DOHH2 (cell line): ENCODE results near the gene NGF.

ENCODE experiments used
- H3F3A ChIP-seq: fragments of 200-600 bp; sonication (generic), shearing (Covaris generic); 2 replicates; pipeline ENCODE4 v1.6.0; 2016; ENCODE audit warnings: antibody characterized with exemption, mild to moderate bottlenecking; ENCODE audit not compliant: control insufficient read depth, insufficient read depth
- H3K27ac ChIP-seq: fragments of 200-600 bp; sonication (generic); 2 replicates; pipeline ENCODE4 v1.5.1; 2014; ENCODE audit warnings: low read depth, mild to moderate bottlenecking, low read length, moderate library complexity
- H3K27me3 ChIP-seq: fragments of 200-600 bp; sonication (generic); 2 replicates; pipeline ENCODE4 v1.6.1; 2014; ENCODE audit warnings: mild to moderate bottlenecking, low read length, mixed read lengths; ENCODE audit not compliant: control insufficient read depth
- H3K36me3 ChIP-seq: fragments of 200-600 bp; sonication (generic); 2 replicates; pipeline ENCODE4 v1.6.1; 2014; ENCODE audit warnings: mild to moderate bottlenecking, low read length, moderate library complexity, mixed read lengths; ENCODE audit not compliant: control insufficient read depth
- H3K4me1 ChIP-seq: fragments of 200-600 bp; sonication (generic); 2 replicates; pipeline ENCODE4 v1.6.1; 2014; ENCODE audit warnings: mild to moderate bottlenecking, low read length, mixed read lengths; ENCODE audit not compliant: control insufficient read depth
- H3K4me2 ChIP-seq: fragments of 200-600 bp; sonication (generic); 2 replicates; pipeline ENCODE4 v1.6.0; 2014; ENCODE audit warnings: mild to moderate bottlenecking, low read length, moderate library complexity
- H3K4me3 ChIP-seq: fragments of 200-600 bp; sonication (generic); 2 replicates; pipeline ENCODE4 v1.5.1; 2014; ENCODE audit warnings: mild to moderate bottlenecking, low read length, mixed read lengths
- H3K79me2 ChIP-seq: fragments of 200-600 bp; sonication (generic); 2 replicates; pipeline ENCODE4 v1.6.1; 2014; ENCODE audit warnings: mild to moderate bottlenecking, low read length, mixed read lengths; ENCODE audit not compliant: control insufficient read depth
- H3K9me2 ChIP-seq: fragments of 200-600 bp; sonication (generic); replicated peaks from 2 replicates; pipeline ENCODE4 v1.6.1; 2014; ENCODE audit warnings: mild to moderate bottlenecking, low read length, mixed read lengths; ENCODE audit not compliant: control insufficient read depth
- H3K9me3 ChIP-seq: fragments of 200-600 bp; sonication (generic); 2 replicates; pipeline ENCODE4 v1.6.1; 2014; ENCODE audit warnings: antibody characterized with exemption, low read length, mixed read lengths; ENCODE audit not compliant: control insufficient read depth, insufficient read depth
- H4K20me1 ChIP-seq: fragments of 200-600 bp; sonication (generic); 2 replicates; pipeline ENCODE4 v1.6.0; 2014; ENCODE audit warnings: low read depth, mild to moderate bottlenecking, antibody characterized with exemption, low read length, moderate library complexity; ENCODE audit not compliant: control insufficient read depth, insufficient read depth
- EZH2phosphoT487 ChIP-seq: fragments of 200-600 bp; sonication (generic); IDR thresholded peaks from 2 replicates; pipeline ENCODE4 v1.6.1; 2017; ENCODE audit warnings: borderline replicate concordance, mild to moderate bottlenecking, antibody characterized with exemption, low read length, moderate library complexity, mixed read lengths
- TF ChIP-seq, protein P1 (sequence below): fragments of 200-600 bp; sonication (generic); IDR thresholded peaks from one replicate; pipeline ENCODE4 v1.5.1; 2014; ENCODE audit warnings: antibody characterized with exemption, mild to moderate bottlenecking, low read depth, low read length; ENCODE audit not compliant: poor library complexity, severe bottlenecking

Gene NGF

GRCh38 chr1:115356356-115356755, 18.3 kb upstream of the NGF start:
- Histone ChIP-seq H3K27me3 (no peaks in the 10 kb centered on the region), H3F3A (no peaks in the 10 kb centered on the region), H4K20me1 (no peaks in the 10 kb centered on the region), H3K79me2 (no peaks in the 10 kb centered on the region), H3K4me2 (no peak overlapping the region), H3K27ac (no peak overlapping the region), H3K36me3 (no peaks in the 10 kb centered on the region), H3K4me1 (no peaks in the 10 kb centered on the region), H3K9me3 (no peaks in the 10 kb centered on the region), H3K4me3 (no peak overlapping the region), H3K9me2 (no peaks in the 10 kb centered on the region)
- TF ChIP-seq, protein P1, sequence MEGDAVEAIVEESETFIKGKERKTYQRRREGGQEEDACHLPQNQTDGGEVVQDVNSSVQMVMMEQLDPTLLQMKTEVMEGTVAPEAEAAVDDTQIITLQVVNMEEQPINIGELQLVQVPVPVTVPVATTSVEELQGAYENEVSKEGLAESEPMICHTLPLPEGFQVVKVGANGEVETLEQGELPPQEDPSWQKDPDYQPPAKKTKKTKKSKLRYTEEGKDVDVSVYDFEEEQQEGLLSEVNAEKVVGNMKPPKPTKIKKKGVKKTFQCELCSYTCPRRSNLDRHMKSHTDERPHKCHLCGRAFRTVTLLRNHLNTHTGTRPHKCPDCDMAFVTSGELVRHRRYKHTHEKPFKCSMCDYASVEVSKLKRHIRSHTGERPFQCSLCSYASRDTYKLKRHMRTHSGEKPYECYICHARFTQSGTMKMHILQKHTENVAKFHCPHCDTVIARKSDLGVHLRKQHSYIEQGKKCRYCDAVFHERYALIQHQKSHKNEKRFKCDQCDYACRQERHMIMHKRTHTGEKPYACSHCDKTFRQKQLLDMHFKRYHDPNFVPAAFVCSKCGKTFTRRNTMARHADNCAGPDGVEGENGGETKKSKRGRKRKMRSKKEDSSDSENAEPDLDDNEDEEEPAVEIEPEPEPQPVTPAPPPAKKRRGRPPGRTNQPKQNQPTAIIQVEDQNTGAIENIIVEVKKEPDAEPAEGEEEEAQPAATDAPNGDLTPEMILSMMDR, result no peak
- no peak for TF ChIP-seq EZH2phosphoT487

GRCh38 chr1:115355069-115355468, 17.0 kb upstream of the NGF start:
- no peaks in the 10 kb centered on the region for H4K20me1 ChIP-seq
- TF ChIP-seq, protein P1, result no peak
- TF ChIP-seq EZH2phosphoT487, result no peak
- no peak overlapping the region for H3K27ac ChIP-seq
- H3K36me3 ChIP-seq, result no peaks in the 10 kb centered on the region
- no peaks in the 10 kb centered on the region for H3K4me1 ChIP-seq
- H3K9me2 ChIP-seq, result no peaks in the 10 kb centered on the region
- no peaks in the 10 kb centered on the region for H3K79me2 ChIP-seq
- no peak overlapping the region for H3K4me3 ChIP-seq
- no peaks in the 10 kb centered on the region for H3F3A ChIP-seq
- no peaks in the 10 kb centered on the region for H3K27me3 ChIP-seq
- H3K9me3 ChIP-seq, result no peaks in the 10 kb centered on the region
- no peak overlapping the region for H3K4me2 ChIP-seq

- no peaks in the 10 kb centered on the region for H4K20me1 ChIP-seq
- H3K79me2 ChIP-seq, result no peaks in the 10 kb centered on the region
- no peak overlapping the region for H3K27ac ChIP-seq
- H3K27me3 ChIP-seq, result no peaks in the 10 kb centered on the region
- TF ChIP-seq, protein P1, result no peak
- no peak for TF ChIP-seq EZH2phosphoT487
- H3K9me2 ChIP-seq, result no peaks in the 10 kb centered on the region
- H3K9me3 ChIP-seq, result no peaks in the 10 kb centered on the region
- no peaks in the 10 kb centered on the region for H3K36me3 ChIP-seq
- H3F3A ChIP-seq, result no peaks in the 10 kb centered on the region
- H3K4me1 ChIP-seq, result no peaks in the 10 kb centered on the region
- H3K4me2 ChIP-seq, result no peak overlapping the region
- no peak overlapping the region for H3K4me3 ChIP-seq
These were observed 13.1 kb upstream of the NGF start for GRCh38 chr1:115351143-115351542.

DNA sequence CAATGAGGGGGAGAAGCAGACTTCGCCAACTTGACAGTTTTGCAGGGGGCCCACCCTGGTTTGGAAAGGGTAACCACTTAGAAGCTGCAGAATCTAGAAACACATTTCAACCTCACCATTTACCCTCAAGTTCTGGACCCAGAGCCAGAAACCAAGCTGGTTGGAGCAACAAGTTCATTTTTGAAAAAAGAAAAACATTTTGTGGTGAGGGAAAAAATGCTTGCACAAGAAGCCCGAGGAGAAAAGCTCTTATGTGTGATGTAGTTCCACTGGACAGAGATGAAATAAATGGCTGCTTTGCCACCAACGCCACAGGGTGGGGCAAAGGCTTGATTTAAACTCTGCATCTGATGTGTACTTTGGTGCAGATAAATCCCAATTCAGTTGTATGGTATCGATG, 10.6 kb upstream of the NGF start:
- Histone ChIP-seq H3K79me2 (no peaks in the 10 kb centered on the region), H3F3A (no peaks in the 10 kb centered on the region), H3K4me2 (no peak overlapping the region), H4K20me1 (no peaks in the 10 kb centered on the region), H3K4me1 (no peaks in the 10 kb centered on the region; the same call in 1 of the 2 replicates), H3K4me3 (no peak overlapping the region), H3K27ac (no peak overlapping the region), H3K9me3 (no peaks in the 10 kb centered on the region), H3K27me3 (no peaks in the 10 kb centered on the region), H3K9me2 (no peaks in the 10 kb centered on the region), H3K36me3 (no peaks in the 10 kb centered on the region)
- TF ChIP-seq EZH2phosphoT487, result no peak
- TF ChIP-seq, protein P1, result no peak
